Measurements from ENCODE around the gene PLEKHM2.

Gene PLEKHM2

GRCh38 chr1:15755021-15755645 lies 71.0 kb downstream of the PLEKHM2 start:
- DNase-seq (ENCODE audit: low read depth) = no peak
- H3K4me3 ChIP-seq (ENCODE audit: low read length) = no peak overlapping the region

GRCh38 chr1:15755646-15756040 lies 71.5 kb downstream of the PLEKHM2 start:
- no peak overlapping the region for H3K4me3 ChIP-seq (ENCODE audit: low read length)
- DNase-seq (ENCODE audit: low read depth) = no peak
- no peak for TF ChIP-seq CTCF (conservative IDR thresholded peaks at IDR 0.05; ENCODE audit: low read length)

More at GRCh38 chr1:15755021-15755645, 71.0 kb downstream of the PLEKHM2 start:
- no peak for TF ChIP-seq CTCF (conservative IDR thresholded peaks at IDR 0.05; ENCODE audit: low read length)

GRCh38 chr1:15756143-15757015 lies 72.3 kb downstream of the PLEKHM2 start:
- H3K4me3 ChIP-seq (ENCODE audit: low read length) = no peak overlapping the region
- no peak for DNase-seq (ENCODE audit: low read depth)

GRCh38 chr1:15757016-15757543 lies 73.0 kb downstream of the PLEKHM2 start:
- no peak for TF ChIP-seq CTCF (conservative IDR thresholded peaks at IDR 0.05; ENCODE audit: low read length)
- DNase-seq (ENCODE audit: low read depth) = no peak
- no peak overlapping the region for H3K4me3 ChIP-seq (ENCODE audit: low read length)

More at GRCh38 chr1:15756143-15757015, 72.3 kb downstream of the PLEKHM2 start:
- TF ChIP-seq CTCF (conservative IDR thresholded peaks at IDR 0.05; ENCODE audit: low read length) = no peak

GRCh38 chr1:15757575-15758342 lies 73.6 kb downstream of the PLEKHM2 start:
- H3K4me3 ChIP-seq (ENCODE audit: low read length) = peak overlapping the region; percentile 77

More at GRCh38 chr1:15757575-15758342, 73.6 kb downstream of the PLEKHM2 start:
- peak; percentile 26 for DNase-seq (ENCODE audit: low read depth)
- TF ChIP-seq CTCF (conservative IDR thresholded peaks at IDR 0.05; ENCODE audit: low read length) = no peak

Measured in AG10803 (cell line).